ENCODE measurements around the gene DNAH3. TPM values are rescaled to one million over a fixed set of nuclear protein-coding genes. Genes with fewer than 3 reads are reported as not detected.
"Not testable (repeated sequence)": the region's sequence is repeated elsewhere in the genome, so short reads cannot be mapped to it uniquely, and the experiment has no call there.

Gene DNAH3
- polyA plus RNA-seq (2012; ENCODE audit: insufficient read depth, insufficient read length): not detected

GRCh38 chr16:21150375-21151001 lies at the start of gene DNAH3:
Gene DNAH3 (minus strand): TSS chr16:21150846. CDS start chr16:21150319, 527 bp downstream.
- DNase-seq (ENCODE audit: low read depth, low spot score): no peak
- H3K4me3 ChIP-seq (ENCODE audit: low read length): no peak within 1 kb of the TSS

DNA sequence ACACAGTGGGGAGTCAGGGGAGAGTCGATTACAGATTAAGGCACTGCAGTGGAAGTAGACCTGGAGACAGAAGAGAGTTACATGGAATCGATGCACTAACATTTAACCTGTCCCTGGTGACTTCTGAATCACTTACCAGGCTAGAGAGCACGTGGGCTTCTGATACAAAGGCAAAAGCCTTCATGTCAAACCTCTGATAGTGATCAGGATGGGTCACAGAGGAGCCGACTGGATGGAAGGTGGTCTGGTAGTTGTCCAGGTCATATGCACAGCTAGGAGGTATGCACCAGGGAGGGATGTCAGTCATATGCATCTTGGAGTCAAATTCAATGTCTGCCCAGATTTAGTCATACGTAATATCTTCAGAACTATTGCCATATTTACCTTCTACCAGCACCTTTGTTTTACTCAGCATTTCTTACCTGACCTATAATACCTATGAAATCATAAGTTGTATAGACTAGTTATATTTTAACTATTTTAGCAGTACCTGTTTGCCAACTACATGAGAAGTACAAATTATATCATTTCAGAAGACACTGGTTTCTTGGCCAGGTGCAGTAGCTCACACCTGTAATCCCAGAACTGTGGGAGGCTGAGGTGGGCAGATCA lies 49.1 kb upstream of the DNAH3 start:
- no peak for DNase-seq (ENCODE audit: low read depth, low spot score)
- no peak overlapping the region for H3K4me3 ChIP-seq (ENCODE audit: low read length)

- H3K4me3 ChIP-seq (ENCODE audit: low read length): no peak overlapping the region
- DNase-seq (ENCODE audit: low read depth, low spot score): no peak
Measured at GRCh38 chr16:21197621-21198020, 47.0 kb upstream of the DNAH3 start.

DNA sequence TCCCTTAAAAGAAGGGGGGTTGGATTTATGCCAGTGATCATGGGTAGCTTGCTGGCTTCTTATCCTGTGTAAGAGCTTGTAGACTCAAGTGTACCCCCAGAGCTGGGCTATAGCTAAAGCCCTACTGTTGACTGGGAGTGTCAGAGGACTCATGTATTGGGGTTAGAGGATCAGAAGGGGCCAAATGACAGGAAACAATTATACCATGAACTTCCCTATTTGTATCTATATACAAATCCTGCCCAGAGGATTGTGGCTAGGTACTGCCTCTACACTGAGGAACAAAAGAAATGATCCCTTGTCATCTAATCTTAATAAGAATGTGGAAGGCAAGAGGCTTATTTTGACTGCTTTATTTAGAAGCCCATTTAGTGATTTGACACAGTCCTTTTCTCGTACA lies 46.5 kb upstream of the DNAH3 start:
- DNase-seq (ENCODE audit: low read depth, low spot score): no peak
- no peak overlapping the region for H3K4me3 ChIP-seq (ENCODE audit: low read length)

DNA sequence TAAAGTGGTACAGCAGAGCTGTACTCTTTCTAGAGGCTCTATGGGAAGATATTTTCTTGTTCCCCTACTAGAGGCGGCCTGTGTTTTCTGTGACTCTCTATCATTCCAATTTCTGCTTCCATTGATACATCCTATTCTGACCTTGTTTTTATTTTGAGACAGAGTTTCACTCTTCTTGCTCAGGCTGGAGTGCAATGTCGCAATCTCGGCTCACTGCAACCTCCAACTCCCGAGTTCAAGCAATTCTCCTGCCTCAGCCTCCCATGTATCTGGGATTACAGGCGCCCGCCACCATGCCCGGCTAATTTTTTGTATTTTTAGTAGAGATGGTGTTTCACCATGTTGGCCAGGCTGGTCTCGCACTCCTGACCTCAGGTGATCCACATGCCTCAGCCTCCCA lies 44.7 kb upstream of the DNAH3 start:
- not testable (repeated sequence) for DNase-seq (ENCODE audit: low read depth, low spot score); H3K4me3 ChIP-seq (ENCODE audit: low read length)

- DNase-seq (ENCODE audit: low read depth, low spot score): no peak
- H3K4me3 ChIP-seq (ENCODE audit: low read length): no peak overlapping the region
Measured at GRCh38 chr16:21194771-21195301, 44.2 kb upstream of the DNAH3 start.

GRCh38 chr16:21192991-21193390 lies 42.3 kb upstream of the DNAH3 start:
- no peak overlapping the region for H3K4me3 ChIP-seq (ENCODE audit: low read length)
- no peak for DNase-seq (ENCODE audit: low read depth, low spot score)

DNA sequence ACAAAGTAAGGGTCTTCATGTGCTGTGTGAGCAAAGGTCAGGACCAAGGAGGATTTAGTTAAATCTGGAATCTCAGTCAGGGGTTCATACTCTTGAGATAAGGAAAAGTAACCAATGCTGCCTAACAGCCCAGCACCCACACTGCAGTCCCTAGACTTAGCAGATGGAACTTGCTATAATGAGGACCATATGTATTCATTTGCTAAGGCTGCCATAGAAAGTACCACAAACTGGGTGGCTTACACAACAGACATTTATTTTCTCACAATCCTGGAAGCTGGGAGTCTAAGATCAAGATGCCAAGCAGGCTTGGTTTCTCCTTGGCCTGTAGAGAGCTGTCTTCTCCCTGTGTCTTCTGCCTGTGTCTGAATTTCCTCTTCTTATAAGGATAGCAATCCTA lies 40.0 kb upstream of the DNAH3 start:
- H3K4me3 ChIP-seq (ENCODE audit: low read length): no peak overlapping the region
- no peak for DNase-seq (ENCODE audit: low read depth, low spot score)

- DNase-seq (ENCODE audit: low read depth, low spot score): no peak
- no peak overlapping the region for H3K4me3 ChIP-seq (ENCODE audit: low read length)
Measured at GRCh38 chr16:21190013-21190412, 39.4 kb upstream of the DNAH3 start.

- no peak overlapping the region for H3K4me3 ChIP-seq (ENCODE audit: low read length)
Measured at GRCh38 chr16:21189311-21189710, 38.7 kb upstream of the DNAH3 start.

DNA sequence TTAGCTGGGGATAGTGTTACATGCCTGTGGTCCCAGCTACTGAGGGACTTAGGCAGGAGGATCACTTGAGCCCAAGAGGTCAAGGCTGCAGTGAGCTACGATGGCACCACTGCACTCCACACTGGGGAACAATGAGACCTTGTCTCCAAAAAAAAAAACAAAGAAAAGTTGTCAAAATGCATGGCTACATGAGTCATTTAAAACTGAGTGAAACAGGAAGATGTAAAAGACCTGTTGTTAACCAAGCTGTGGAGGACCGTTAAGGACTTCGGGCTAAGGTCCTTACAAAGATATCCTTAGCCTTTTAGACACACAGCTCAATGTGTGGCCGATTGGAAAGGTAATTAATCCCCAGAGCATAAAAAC lies 35.7 kb upstream of the DNAH3 start:
- DNase-seq (ENCODE audit: low read depth, low spot score): no peak
- no peak overlapping the region for H3K4me3 ChIP-seq (ENCODE audit: low read length)

More at GRCh38 chr16:21189311-21189710, 38.7 kb upstream of the DNAH3 start:
- no peak for DNase-seq (ENCODE audit: low read depth, low spot score)

- no peak overlapping the region for H3K4me3 ChIP-seq (ENCODE audit: low read length)
- no peak for DNase-seq (ENCODE audit: low read depth, low spot score)
Measured at GRCh38 chr16:21185659-21186325, 35.1 kb upstream of the DNAH3 start.

GRCh38 chr16:21184834-21185233 lies 34.2 kb upstream of the DNAH3 start:
- DNase-seq (ENCODE audit: low read depth, low spot score): no peak

GRCh38 chr16:21183995-21184394 lies 33.3 kb upstream of the DNAH3 start:
- no peak overlapping the region for H3K4me3 ChIP-seq (ENCODE audit: low read length)
- no peak for DNase-seq (ENCODE audit: low read depth, low spot score)

More at GRCh38 chr16:21184834-21185233, 34.2 kb upstream of the DNAH3 start:
- H3K4me3 ChIP-seq (ENCODE audit: low read length): no peak overlapping the region

DNA sequence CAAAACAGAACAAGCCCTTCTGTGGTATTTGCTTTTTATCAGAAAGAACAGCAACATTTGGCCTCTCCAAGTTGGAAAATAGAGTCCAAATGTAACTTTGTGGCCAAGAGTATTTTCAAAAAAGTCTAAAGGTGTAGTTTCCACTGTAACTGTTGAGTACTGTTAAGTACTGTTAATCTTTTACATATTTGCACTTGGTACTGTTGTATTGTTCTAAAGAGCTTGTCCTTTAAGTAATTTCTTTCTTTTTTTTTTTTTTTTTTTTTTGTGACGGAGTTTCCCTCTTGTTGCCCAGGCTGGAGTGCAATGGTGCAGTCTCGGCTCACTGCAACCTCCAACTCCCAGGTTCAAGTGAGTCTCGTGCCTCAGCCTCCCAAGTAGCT lies 29.3 kb upstream of the DNAH3 start:
- H3K4me3 ChIP-seq (ENCODE audit: low read length): no peak overlapping the region
- no peak for DNase-seq (ENCODE audit: low read depth, low spot score)

DNA sequence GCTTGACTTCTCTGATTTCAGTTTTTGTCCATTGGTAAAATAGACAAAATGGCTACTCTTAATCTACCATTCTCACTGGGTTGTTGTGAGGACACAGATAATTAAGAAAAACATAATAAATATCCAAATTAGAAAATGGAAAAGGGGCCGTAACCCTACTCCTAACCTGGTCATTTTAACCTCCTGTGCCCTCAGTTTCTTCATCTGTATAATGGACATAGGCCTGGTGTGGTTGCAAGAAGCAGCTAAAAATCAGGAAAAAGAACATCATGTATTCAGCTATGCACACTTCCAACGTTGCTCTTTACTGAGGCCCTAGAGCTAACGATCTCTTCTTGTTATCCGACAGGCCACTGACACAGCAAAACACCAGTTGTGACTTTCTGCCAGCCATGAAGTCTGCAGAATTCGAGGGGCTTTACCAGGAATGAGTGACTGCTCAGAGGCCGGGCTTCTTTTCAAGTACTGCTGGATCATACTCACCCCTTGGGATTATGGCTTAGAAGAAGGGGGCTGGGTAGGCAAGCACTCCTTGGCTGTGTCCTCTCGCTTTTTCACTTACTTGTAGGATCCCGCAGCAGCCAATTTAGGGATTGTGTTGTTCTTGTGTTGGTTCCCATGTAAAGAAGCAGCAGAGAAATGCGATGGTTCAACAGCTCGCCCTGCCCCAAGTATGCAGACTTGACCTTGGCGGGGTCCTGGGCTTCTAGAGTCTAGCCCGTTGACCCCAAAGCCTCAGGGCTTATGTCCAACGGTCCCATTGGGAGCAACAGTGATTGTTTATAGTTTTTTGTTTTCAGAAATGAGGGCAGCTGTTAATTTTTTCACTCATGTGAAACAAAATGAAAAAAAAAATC lies 28.7 kb upstream of the DNAH3 start:
- H3K4me3 ChIP-seq (ENCODE audit: low read length): no peak overlapping the region
- no peak for DNase-seq (ENCODE audit: low read depth, low spot score)

DNA sequence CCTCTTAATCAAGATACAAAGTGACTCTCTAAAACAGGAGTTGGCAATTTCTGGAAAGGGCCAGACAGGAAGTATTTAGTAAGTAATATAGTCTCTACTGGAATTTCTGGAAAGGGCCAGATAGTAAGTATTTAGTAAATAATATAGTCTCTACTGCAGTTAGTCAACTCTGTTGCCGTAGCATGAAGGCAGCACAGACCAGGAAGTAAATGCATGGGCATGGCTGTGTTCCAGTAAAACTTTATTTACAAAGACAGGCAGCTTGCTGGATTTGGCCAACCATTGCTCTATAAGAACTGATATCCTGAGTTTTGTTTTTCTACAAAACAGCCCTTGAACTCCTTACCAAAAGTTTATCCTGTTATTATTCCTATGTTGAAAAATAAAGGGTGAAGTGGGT lies 24.8 kb upstream of the DNAH3 start:
- DNase-seq (ENCODE audit: low read depth, low spot score): no peak
- H3K4me3 ChIP-seq (ENCODE audit: low read length): no peak overlapping the region

- no peak for DNase-seq (ENCODE audit: low read depth, low spot score)
- no peak overlapping the region for H3K4me3 ChIP-seq (ENCODE audit: low read length)
Measured at GRCh38 chr16:21172650-21173049, 22.0 kb upstream of the DNAH3 start.

- not testable (repeated sequence) for DNase-seq (ENCODE audit: low read depth, low spot score); H3K4me3 ChIP-seq (ENCODE audit: low read length)
Measured at GRCh38 chr16:21170116-21170515, 19.5 kb upstream of the DNAH3 start.
